Breast epithelium (tissue), 3 donors: ENCODE measurements around the gene ILDR2.

Source experiments
- CTCF ChIP-seq, 3 donors: fragments of 450-650 bp; IDR thresholded peaks; one replicate each; pipeline ENCODE4 v1.5.1; 2016 to 2017; ENCODE audit warnings: antibody characterized with exemption in 3 of 3, mild to moderate bottlenecking in 3 of 3, moderate library complexity in 3 of 3
- POLR2A ChIP-seq: fragments of 450-650 bp; IDR thresholded peaks from one replicate; pipeline ENCODE4 v1.6.1; 2016; ENCODE audit warnings: antibody characterized with exemption, mild to moderate bottlenecking, moderate library complexity

- no peak for TF ChIP-seq POLR2A
- peak in 2 of 3 donors; percentile 47 to 49 for TF ChIP-seq CTCF (IDR thresholded peaks at IDR 0.05)
These were observed 98.9 kb downstream of the ILDR2 start for GRCh38 chr1:166876540-166876838.
